HS-27A (cell line): ENCODE measurements around the gene KCTD5.

Source experiments
- DNase-seq: peaks from one replicate; pipeline ENCODE4 v3.0.0-alpha.2; 2012; ENCODE audit warnings: low read depth, missing footprints

KCTD5 gene

DNA sequence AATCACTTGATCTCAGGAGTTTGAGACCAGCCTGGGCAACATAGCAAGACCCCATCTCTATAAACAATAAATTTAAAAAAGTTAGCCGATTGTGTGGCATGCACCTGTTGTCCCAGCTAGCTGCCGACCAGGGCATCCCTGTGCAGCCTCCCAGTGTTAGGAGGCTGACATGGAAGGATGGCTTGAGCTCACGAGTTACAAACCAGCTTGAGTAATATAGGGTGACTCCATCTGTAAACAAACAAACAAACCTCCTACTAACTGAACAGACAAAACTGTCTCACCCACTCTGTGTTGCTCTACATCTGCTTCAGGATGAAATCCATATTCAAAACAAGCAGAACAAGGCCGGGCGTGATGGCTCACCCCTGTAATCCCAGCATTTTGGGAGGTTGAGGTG is 44.6 kb downstream of the KCTD5 start:
- DNase-seq = no peak

DNA sequence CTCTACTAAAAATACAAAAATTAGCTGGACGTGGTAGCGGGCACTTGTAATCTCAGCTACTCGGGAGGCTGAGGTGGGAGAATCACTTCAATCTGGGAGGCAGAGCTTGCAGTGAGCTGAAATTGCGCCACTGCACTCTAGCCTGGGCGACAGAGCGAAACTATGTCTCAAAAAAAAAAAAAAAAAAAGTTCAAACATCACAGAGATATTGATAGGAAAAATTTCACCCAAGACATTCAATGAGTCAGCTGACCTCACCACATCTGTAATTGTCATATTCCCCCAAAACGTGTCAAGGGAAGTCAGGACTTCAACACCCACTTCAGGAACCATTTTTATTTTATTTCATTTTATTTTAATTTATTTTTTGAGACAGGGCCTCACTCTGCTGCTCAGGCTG is 45.7 kb downstream of the KCTD5 start:
- no peak for DNase-seq

DNA sequence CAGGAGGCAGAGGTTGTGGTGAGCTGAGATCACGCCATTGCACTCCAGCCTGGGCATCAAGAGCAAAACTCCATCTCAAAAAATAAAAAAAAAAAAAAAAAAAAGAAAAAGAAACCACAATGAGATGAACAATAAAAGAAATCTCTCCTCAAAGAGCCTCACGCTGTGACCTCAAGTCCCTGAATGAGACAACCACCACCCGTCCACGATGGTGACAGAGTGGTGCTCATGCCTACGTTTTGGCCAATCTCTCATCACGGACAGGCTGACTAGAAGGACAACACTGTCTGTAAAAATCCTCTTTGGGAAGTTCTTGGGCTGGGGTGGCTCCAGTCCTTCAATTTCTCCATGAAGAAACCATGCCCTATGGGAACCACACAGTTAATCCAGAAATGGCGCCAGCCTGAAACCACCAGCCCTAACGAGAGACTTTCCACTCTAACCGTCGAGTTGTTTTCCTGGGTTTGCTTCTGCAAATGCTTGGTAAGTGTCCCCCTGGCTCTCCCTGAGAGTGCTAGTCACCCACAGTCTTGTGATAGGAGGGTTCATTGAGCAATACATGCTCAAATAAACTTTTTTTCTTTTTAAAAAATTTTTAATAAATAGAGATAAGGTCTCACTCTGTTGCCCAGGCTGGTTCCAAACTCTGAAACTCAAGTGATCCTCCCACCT is 52.7 kb downstream of the KCTD5 start:
- DNase-seq = no peak

DNA sequence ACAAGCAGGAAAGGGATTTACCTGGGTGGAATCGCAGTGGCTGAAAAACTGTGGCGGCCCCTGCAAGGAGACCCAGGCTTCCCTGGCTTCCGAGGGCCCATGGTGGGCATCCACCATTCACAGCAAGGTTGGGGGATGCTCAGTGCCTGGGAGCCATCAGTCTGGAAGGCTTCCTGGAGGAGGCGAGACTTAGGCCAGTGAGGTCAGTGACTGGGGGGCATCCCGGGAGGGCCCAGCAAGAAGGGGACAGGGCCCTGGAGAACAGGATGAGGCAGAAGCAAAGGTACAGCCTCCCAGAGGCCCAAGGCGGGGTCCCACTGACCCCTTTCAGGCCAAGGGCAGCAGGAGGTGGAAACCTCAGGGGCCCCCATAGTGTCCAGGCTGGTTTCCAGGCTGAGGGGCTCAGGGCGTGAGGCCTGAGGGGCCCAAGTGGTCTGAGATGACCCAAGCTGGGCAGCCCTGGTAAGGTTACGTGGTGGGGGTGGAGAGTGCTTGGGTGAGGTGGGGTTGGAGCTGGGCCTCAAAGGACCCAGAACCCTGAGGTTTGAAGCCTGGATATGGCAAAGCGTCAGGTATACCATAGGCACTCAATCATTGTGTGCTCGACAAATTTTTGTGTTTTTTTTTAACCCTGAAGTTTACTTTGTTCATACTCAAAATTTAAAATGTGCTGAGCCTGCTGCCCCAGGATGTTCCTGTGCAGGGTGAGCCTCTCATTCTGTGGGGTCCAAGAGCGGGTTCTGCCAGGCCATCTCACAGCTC is 54.3 kb downstream of the KCTD5 start:
- DNase-seq = no peak

DNA sequence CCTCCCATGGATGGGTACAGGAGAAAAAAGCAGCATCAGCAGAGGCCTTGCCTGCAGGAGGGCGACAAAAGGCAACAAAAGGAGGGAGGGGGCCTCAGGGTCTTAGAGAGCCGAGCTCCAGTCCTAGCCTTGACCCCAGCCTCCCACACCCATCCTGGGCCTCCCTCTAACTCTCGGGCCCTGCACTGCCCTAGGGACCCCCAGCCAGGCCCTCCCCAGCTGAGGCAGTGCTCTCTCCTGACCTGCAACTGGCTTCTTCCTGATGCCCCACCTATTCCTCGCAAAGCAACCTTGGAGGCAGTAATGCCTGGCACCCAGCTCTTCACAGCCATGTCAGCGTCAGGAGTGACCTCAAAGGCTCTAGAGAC is 54.9 kb downstream of the KCTD5 start:
- DNase-seq = no peak

DNA sequence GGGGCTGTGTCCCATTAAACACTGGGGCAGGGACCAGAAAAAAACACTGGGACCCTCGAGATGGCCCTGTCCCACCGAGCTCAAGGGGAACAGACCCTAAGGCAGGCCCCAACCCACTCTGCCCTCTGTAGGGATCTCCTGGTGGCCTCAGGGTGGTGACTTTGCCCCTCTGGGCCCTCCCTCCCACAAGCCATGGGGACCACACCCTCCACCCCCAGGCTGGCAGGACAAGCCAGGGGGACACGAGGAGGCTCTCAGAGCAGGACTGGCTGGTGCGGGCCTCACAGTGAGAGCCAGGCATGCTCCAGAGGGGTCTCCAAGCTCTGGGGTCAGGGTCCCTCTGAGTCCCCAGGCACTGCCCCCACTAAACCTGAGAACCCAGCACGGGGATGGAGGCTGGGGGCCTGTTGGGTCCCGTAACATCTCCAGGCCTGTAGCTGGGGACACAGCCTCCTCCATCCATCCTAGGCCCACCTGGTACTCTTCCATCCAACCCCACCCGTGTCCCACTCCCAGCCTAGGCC is 55.6 kb downstream of the KCTD5 start:
- DNase-seq = no peak

DNA sequence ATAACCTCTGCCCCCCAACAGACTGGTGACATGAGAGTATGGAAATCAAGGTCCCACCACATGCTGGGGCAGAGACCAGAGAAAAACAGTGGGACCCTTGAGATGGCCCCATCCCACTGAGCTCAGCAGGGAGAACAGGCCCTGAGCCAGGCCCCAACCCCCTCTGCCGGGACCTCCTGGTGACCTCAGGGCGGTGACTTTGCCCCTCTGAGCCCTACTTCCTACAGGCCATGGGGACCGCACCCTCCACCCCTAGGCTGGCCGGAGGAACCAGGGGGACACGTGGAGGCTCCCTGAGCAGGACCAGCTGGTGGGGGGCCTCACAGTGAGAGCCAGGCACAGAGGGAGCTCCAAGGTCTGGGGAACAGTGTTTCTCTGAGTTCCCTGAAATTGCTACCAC is 56.3 kb downstream of the KCTD5 start:
- DNase-seq = no peak

DNA sequence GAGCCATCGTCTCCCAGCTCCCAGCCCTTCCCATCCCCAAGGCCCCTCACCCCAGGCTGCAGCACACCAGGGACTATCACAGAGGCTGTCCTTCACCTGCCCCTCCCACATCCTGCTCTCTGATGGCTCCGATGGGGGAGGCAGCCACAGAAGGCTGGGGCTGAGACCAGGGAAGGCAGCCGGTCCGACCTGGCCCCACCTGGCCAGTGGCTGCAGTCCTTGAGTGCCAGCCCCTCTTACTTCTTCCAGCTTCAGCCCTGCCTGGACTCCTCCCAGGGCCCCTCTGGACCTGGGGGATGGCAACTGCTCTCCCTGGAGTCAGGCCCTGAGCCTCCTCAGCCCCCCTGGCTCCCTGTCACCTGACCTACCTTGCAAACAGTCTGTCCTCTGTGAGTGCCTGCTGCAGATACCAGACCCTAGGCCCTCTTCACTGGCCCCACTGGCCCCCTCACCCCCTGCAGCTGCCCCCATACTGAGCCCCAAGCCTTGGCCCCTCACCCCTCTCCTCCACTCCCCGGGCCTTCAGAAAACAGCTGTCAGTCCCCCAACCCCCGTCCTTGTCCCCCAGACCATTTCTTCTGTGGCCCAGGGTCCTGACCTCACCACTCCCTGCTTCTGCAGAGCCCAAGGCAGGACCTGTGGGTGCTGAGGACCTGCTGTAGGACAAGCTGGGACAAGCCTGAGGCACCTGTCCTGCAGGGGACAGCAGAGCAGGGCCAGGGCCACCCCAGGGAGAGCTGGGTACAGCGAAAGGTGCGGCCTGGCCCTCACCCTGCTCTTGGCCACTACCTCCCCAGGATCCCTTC is 57.5 kb downstream of the KCTD5 start:
- DNase-seq = no peak

DNA sequence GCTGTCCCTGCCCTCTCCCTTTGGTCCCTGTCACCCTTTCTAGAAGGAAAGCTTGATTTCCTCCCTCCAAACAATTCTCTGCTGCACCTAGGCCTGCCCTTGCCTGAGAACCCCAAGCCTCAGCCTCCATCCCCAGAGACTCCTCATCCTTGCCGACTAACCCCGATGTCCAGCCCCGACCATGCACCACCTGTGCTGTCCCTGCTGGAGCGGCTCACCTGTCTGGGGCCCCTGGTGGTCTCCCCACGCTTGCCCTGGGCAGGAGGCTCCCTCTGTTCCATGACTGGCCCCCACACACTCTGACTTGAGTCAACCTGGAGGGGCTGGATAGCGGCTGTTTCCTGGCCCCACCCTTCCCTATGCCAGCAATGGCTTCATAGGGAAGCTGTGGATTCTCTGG is 58.2 kb downstream of the KCTD5 start:
- no peak for DNase-seq

DNA sequence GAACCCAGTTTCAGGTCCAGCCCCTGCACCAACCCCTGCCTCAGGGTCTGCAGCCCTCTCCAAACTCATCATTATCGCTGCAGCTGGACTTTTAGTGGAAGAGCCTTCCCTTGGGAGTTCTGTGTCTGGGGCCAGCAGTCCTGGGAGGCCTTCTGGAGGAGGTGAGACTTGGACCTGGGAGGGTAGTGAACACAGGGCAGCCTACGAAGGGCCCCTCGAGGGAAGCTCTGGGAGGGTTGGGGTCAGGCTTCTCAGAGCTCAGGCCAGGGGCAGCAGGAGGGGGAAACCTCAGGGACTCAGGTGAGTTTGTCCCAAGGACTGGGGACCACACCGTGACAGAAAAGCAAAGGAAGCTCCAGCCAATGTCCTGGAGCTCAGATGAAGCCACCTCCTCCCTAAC is 58.8 kb downstream of the KCTD5 start:
- no peak for DNase-seq

DNA sequence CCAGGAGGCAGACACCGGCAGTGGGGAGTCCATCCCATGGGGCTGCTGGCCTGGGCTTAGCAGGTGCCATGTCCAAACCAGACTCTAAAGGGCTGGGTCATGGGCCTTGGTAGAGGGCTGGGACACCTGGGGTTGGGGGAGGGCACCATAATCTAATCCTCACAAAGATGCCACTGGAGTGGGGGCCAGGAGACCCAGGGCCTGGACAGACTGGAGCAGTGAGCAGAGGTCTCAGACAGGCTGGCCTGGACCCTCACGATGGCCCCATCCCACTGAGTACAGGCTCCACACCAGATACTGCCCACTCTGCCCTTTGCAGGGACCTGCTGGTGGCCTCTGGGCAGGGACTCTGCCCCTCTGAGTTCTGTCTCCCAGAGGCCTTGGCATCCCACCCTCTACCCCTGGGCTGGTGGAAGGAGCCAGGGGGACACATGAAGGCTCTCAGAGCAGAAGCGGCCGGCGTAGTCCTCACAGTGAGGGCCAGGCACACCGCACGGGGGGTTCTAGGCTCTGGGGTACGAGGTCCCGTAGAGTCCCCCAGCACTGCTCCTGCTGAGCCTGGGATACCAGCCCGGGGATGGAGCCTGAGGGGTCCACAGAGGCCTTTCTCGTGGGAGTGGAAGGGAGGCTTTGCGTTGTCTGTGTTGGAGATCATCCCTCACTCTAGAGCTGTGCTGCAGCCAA is 60.1 kb downstream of the KCTD5 start:
- DNase-seq = no peak

DNA sequence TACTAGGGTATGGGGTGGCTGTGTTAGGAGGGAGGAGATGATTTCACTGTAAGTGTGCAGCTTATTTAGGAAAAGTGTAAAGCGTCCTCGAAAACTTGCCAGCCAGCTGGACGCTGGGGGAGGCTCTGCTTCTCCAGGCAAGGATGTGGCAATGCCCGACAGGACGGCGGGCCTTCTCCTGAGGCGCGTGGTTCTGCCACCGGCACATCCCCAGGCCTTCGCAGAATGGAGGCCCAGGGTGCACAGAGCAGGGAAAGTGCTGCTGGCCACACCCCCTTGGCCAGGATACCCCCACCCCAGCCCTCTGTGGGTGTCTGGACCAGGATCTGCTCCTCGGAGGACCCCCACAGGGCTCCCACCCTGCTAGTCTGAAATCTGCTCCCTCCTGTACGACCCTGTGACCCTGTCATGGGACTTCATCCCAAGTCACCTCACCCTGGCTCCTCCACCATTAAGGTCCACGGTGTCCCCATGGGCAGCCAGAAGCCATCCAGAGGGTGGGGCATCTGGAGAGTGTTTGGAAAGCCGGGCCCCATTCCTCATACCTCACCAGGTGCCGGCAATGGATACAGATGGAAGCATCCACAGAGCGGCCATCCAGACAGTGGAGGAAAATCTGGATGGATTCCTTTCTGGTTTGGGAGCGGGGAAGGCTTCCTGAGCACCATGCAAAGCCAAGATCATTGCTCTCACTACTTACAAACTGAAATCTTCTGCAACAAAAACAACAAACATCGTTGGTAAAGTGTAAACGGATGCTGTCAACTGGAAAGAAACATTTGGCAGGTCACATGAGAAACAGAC is 60.9 kb downstream of the KCTD5 start:
- no peak for DNase-seq

DNA sequence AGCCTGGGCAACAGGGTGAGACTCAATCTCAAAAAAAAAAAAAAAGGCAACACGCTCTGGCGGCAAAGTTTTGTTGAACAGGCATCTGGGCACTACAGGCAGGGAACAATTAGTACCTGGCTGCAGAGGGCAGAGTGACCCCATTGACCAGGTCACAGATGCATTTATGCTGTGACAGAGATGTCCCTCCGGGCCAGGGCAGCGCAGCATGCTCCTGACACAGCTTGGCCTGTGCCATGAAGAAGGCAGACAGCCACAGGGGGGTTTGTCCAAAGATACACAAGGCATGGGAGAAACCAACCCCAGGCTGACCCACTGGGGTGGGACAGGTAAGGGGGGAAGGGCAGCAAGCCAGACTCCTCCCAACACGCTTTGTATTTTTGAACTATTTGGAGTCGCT is 62.4 kb downstream of the KCTD5 start:
- DNase-seq = no peak

DNA sequence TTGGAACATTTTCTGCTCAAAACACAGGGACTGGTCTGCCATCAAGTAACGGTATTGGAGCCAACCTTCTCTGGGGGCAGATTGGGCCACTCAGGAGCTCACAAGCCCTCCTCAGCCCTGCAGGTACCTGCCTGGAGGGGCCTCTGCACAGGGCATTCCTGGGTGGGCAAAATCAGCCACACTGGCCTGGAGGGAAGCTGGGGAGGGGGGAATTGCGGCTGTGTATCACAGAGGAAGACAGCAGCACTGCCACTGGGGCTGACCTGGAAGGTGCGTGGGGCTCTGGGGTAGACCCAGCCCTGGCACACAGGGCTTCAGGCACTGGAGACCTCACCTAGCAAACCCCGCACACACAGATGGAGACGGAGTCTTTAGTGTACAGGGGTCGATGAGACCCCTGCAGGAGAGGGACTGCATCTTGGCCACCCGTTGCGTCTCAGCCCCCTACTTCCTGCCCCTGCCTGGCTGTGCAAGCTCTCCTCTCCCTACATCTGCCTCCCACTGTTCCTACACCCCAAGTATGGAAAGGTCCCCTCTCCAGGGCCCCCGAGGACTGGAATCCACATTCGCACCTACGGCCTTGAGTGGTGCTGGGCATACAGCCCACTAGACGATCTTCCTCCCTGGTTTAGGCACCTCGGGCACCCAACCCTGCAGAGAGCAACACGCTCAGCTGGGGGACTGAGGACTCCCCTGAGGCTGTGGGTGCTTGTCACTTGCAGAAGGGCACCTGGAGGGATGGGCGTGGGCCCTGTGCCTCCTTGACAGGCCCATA is 63.0 kb downstream of the KCTD5 start:
- no peak for DNase-seq

DNA sequence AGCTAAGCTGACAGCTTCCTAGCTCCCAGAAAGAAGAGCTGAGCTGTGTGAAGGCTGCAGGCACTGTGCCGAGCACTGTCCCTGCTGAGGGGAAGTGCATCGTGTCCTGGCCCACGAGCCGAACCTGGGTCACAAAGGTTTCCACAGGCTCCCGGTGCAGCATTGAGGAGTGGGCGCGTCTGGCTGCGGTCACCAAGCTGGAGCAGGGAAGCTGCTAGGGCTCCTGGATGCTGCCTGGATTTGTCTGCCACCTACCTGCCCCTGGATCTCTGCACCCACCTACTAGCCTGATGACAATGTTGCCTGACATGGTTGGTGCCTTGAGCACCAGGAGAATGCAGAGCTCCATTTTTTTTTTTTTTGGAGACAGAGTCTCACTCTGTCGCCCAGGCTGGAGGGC is 63.6 kb downstream of the KCTD5 start:
- DNase-seq = no peak

DNA sequence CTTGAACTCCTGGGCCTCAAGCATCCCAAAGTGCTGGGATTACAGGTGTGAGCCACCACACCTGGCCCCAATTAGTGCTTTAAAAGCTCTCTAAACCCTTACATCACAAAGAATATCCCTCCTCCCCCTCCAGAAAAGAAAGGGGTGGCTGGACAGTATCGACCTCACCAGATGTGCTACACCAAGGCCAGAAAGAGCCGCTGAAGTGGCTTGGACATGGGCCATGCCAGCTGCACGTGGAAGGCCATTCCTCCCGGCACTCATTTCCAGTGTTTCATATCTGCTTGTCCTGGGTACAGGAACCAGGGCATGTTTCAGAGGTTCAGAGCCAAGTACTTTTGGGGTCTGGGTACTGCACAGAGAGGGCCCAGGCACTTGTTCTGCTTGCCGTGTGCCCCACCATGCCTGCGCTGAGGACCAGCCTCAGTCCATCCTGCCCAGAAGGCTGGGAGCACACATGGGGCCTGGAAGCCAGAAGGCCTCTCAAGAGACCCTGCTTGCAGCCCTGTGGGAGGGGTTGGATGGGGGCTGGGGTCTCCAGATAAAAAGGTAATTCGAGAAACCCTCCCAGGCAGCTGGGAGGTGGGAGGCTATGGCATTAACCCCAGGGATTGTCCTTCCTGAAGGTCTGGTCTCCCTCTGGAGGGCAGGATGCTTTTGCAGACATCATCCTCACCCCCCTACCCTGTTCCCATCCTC is 66.6 kb downstream of the KCTD5 start:
- DNase-seq = no peak

DNA sequence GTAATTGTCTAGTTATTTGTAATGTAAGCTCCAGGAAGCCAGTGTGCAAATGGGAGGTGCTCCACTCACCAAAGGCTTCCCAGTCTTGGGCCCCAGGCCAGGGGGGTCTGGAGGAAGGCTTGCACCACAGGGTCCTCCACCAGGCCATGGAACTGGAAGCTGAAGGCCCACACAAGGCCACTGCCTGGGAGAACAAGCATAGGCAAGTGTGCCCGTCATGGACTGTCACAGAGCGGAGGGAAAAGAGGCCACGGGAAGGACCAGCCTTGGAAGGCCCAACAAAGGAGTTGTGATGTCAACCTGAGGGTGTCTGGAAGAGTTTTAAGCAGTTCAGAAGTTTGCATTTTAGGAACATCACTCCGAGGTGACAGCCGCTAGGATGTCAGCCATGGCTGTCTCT is 67.2 kb downstream of the KCTD5 start:
- no peak for DNase-seq

DNA sequence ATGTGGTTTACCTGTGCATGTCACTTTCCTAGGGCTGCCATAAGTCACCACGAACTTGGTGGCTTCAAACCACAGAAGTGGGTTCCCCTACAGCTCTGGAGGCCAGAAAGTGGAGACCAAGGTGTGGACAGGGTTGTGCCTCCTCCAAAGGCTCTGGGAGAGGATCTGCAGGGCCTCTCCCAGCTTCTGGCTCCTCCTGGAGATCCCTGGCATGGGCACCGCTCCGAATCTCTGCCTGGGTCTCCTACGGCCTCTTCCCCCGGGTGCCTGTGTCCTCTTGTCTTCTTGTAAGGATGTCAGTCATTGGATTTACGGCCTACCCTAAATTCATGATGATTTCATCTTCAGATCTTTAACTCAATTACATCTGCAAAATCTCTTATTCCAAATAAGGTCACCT is 67.6 kb downstream of the KCTD5 start:
- no peak for DNase-seq

DNA sequence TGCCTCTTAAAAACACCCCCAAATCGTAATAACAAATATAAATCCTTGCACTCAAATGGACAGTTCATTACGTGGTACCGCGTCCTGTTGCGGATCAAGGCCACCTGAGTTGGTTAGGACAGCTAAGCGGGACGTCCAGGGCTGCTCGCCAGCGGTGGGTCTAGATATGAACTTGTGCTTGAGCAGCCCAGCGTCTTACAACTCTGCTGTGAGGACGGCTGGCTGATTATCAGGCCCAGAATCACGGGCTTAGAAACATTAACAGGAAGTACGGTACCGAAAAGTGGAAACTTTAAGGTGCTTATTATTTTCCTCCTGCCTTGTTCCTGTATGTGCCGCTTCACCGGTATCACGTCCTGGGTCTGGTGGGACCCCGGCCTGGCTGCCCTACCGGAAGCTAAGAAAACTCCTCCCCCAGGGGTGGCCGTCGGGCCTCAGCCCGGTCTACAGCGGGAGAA is 69.3 kb downstream of the KCTD5 start:
- no peak for DNase-seq
